ENCODE data around the gene GCSAML. TPM values are rescaled to one million over a fixed set of nuclear protein-coding genes. Genes with fewer than 3 reads are reported as not detected.

Gene GCSAML
- total RNA-seq, 3 donors from 2014 or later: 0.15 to 1.3 TPM; not detected in 1

DNA sequence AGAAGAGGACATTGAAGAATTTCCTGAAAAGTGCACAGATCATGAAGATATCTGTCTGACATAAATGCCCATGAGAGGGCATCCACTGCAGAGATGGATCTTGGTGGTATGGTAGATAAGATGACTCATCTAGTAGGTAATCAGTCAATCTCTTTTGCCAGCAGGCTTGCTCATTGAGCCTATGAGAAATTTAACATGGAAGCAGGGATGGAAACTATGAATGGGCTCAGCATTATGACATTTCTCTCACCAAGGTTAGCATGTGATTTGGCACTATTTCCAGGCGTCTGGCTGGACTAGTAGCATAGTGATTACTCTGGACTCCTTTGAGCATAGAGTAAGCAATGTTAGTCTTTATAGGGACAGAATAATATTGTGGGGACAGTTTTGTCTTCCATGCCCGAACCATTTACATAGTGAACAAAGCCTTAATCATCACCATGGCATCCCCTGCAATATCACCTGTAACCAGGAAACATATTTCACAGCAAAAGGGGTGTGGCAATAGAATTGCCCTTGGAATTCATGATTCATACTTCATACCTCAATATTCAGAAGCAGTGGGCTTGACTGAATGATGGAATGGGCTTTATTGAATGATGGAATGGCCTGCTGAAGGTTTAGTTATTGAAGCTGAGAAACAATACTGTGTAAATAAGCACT is 20.0 kb upstream of the GCSAML start:
- TF ChIP-seq POLR2AphosphoS5 (IDR thresholded peaks at IDR 0.05) (no peak), POLR2A (IDR thresholded peaks at IDR 0.05) (no peak)
- TF ChIP-seq, protein P1, sequence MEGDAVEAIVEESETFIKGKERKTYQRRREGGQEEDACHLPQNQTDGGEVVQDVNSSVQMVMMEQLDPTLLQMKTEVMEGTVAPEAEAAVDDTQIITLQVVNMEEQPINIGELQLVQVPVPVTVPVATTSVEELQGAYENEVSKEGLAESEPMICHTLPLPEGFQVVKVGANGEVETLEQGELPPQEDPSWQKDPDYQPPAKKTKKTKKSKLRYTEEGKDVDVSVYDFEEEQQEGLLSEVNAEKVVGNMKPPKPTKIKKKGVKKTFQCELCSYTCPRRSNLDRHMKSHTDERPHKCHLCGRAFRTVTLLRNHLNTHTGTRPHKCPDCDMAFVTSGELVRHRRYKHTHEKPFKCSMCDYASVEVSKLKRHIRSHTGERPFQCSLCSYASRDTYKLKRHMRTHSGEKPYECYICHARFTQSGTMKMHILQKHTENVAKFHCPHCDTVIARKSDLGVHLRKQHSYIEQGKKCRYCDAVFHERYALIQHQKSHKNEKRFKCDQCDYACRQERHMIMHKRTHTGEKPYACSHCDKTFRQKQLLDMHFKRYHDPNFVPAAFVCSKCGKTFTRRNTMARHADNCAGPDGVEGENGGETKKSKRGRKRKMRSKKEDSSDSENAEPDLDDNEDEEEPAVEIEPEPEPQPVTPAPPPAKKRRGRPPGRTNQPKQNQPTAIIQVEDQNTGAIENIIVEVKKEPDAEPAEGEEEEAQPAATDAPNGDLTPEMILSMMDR (IDR thresholded peaks at IDR 0.05): no peak

DNA sequence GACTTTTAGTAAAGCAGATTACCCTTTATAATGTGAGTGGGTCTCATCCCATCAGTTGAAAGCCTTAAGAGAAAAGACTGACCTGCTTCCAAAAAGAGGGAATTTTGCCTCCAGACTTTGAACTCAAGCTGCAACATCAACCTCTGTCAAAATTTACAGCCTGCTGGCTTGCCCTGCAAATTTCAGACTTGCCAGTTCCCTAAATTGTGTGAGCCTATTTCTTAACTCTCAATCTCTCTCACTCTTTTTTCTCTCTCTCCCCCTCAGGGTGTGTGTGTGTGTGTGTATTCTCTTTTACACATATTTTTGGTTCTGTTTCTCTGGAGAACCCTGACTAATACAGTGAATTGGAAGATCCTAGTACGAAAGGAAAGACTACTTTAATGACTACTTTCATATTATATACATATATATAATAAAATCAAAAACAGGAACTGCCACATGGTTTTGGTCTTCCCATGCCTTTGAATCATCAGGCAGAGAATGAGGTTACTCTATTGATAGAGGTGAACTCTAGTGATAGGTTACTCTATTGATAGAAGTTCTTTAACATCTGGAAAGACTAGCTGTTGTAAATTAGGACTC is 19.1 kb upstream of the GCSAML start:
- no peaks in the 10 kb centered on the region for H3K36me3 ChIP-seq
- H3K9me3 ChIP-seq: no peaks in the 10 kb centered on the region
- H3K27ac ChIP-seq: no peak overlapping the region
- H3K4me1 ChIP-seq: no peaks in the 10 kb centered on the region
- TF ChIP-seq POLR2AphosphoS5 (IDR thresholded peaks at IDR 0.05) (no peak), POLR2A (IDR thresholded peaks at IDR 0.05) (no peak)
- TF ChIP-seq, protein P1 (IDR thresholded peaks at IDR 0.05): no peak
- intact Hi-C loops (cut with DNase I; ENCODE audit: low total_unique reads): no loop called here
- no peak overlapping the region for H3K4me3 ChIP-seq
- H3K27me3 ChIP-seq: peaks cover 0 to 10% of the 10 kb centered on the region in 2 donors
- no peak for DNase-seq (ENCODE audit: low spot score in 2 of 2)

More for the DNA sequence above, 20.0 kb upstream of the GCSAML start:
- H3K27ac ChIP-seq: no peak overlapping the region
- peaks cover 0 to 10% of the 10 kb centered on the region in 2 donors for H3K27me3 ChIP-seq
- DNase-seq (ENCODE audit: low spot score in 2 of 2): no peak
- H3K4me3 ChIP-seq: no peak overlapping the region
- intact Hi-C loops (cut with DNase I; ENCODE audit: low total_unique reads): no loop called here
- H3K36me3 ChIP-seq: no peaks in the 10 kb centered on the region
- H3K9me3 ChIP-seq: no peaks in the 10 kb centered on the region
- H3K4me1 ChIP-seq: no peaks in the 10 kb centered on the region

DNA sequence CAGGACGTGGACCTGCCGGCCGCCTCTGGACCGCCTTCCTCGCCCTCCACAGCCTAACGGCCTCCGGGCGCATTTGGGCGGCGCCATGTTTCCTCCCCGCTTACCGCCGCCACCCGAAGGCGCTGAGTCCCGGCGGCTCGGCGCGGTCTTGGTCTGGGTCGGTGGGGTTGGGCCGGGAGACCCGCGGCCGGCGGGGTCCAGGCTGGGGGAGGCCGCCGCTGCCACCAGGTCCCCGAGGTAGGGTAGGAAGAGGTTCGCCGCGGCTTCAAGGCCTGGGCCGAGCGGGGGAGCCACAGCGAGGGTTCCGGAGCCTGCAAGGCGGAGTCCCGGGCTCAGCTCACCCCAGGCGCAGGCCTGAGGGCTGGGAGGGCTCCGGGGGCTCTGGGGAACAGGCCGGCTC is 18.1 kb upstream of the GCSAML start:
- Histone ChIP-seq H3K36me3 (no peaks in the 10 kb centered on the region), H3K27ac (no peak overlapping the region), H3K4me3 (peak overlapping the region in 1 of 3 donors; percentile 48), H3K4me1 (no peaks in the 10 kb centered on the region), H3K9me3 (no peaks in the 10 kb centered on the region), H3K27me3 (peaks cover 0 to 10% of the 10 kb centered on the region in 2 donors)
- intact Hi-C loops (cut with DNase I; ENCODE audit: low total_unique reads): no loop called here
- TF ChIP-seq POLR2AphosphoS5 (IDR thresholded peaks at IDR 0.05) (no peak), POLR2A (IDR thresholded peaks at IDR 0.05) (no peak)
- TF ChIP-seq, protein P1 (IDR thresholded peaks at IDR 0.05): no peak
- DNase-seq (ENCODE audit: low spot score in 2 of 2): no peak

DNA sequence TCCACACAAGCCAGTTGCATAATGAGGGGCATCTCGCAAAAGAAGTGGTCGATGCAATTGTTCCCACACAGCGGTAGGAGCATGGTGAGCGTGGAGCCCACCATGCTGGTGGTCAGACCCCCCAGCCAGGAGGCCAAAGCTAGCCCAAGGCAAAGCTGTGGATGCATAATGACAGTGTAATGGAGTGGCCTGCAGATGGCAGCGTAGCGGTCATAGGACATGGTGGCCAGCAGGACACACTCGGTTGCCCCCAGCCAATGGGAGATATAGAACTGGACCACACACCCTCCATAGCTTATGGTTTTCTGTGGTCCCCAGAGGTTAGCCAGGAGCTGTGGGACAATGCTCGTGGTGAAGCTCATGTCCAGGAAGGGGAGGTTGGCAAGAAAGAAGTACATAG is 17.0 kb upstream of the GCSAML start:
- intact Hi-C loops (cut with DNase I; ENCODE audit: low total_unique reads): no loop called here

DNA sequence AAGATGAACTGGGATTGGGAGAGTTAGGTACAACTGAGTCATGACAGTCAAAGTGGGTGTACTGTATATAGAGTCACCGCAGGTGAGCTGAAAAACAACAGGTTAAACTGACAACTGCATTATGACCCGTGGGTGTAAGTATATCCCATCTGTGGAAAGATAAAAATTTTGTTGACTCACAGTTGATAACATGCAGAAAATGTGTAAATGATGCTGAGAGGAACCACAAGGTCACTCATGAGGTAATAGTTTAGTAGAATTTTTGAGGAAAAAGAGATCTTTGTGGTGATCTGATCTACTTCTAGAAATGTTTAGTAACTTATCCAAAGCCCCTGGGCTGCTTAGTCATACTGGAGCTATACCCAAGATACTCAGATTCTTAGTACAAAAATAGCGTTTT is 13.5 kb upstream of the GCSAML start:
- H3K36me3 ChIP-seq: no peaks in the 10 kb centered on the region
- no peak overlapping the region for H3K4me3 ChIP-seq
- H3K27ac ChIP-seq: no peak overlapping the region
- TF ChIP-seq, protein P1 (IDR thresholded peaks at IDR 0.05): no peak
- TF ChIP-seq POLR2AphosphoS5 (IDR thresholded peaks at IDR 0.05): no peak
- TF ChIP-seq POLR2A (IDR thresholded peaks at IDR 0.05): no peak
- intact Hi-C loops (cut with DNase I; ENCODE audit: low total_unique reads): no loop called here
- DNase-seq (ENCODE audit: low spot score in 2 of 2): no peak
- H3K4me1 ChIP-seq: no peaks in the 10 kb centered on the region
- no peaks in the 10 kb centered on the region for H3K9me3 ChIP-seq
- H3K27me3 ChIP-seq: peaks cover 0 to 10% of the 10 kb centered on the region in 2 donors

More for the DNA sequence above, 17.0 kb upstream of the GCSAML start:
- Histone ChIP-seq H3K4me3 (no peak overlapping the region), H3K9me3 (no peaks in the 10 kb centered on the region), H3K36me3 (no peaks in the 10 kb centered on the region), H3K4me1 (no peaks in the 10 kb centered on the region), H3K27me3 (peaks cover 0 to 10% of the 10 kb centered on the region in 2 donors), H3K27ac (no peak overlapping the region)
- DNase-seq (ENCODE audit: low spot score in 2 of 2): no peak
- TF ChIP-seq POLR2AphosphoS5 (IDR thresholded peaks at IDR 0.05): no peak
- TF ChIP-seq, protein P1 (IDR thresholded peaks at IDR 0.05): no peak
- TF ChIP-seq POLR2A (IDR thresholded peaks at IDR 0.05): no peak

Data from breast epithelium (tissue), 4 donors.